Trophoblast cell (in vitro differentiated cells and primary cell): ENCODE results near the gene KIR3DL2.
"Not testable (repeated sequence)": the region's sequence is repeated elsewhere in the genome, so short reads cannot be mapped to it uniquely, and the experiment has no call there.

Experiments
- DNase-seq, 2 donors: peaks; one replicate each; pipeline ENCODE4 v3.0.0-alpha.2; 2016
- H2AFZ ChIP-seq: 2 replicates; pipeline ENCODE4 v1.6.1; 2013; ENCODE audit warnings: low read length, moderate library complexity, mild to moderate bottlenecking; ENCODE audit not compliant: insufficient read depth, poor library complexity
- H2AK5ac ChIP-seq: 2 replicates; pipeline ENCODE4 v1.6.1; 2013; ENCODE audit warnings: mild to moderate bottlenecking, low read length
- H2BK120ac ChIP-seq: 2 replicates; pipeline ENCODE4 v1.6.1; 2013; ENCODE audit warnings: low read length, mild to moderate bottlenecking, moderate library complexity; ENCODE audit not compliant: insufficient read depth, poor library complexity
- H2BK12ac ChIP-seq: 2 replicates; pipeline ENCODE4 v1.6.1; 2013; ENCODE audit warnings: mild to moderate bottlenecking, low read length, moderate library complexity
- H2BK5ac ChIP-seq: 2 replicates; pipeline ENCODE4 v1.6.1; 2013; ENCODE audit warnings: low read length, low read depth, moderate library complexity, mild to moderate bottlenecking; ENCODE audit not compliant: poor library complexity
- H3K14ac ChIP-seq: 2 replicates; pipeline ENCODE4 v1.6.1; 2013; ENCODE audit warnings: mild to moderate bottlenecking, low read length
- H3K18ac ChIP-seq: 2 replicates; pipeline ENCODE4 v1.6.1; 2013; ENCODE audit warnings: mild to moderate bottlenecking, low read length
- H3K23ac ChIP-seq: 2 replicates; pipeline ENCODE4 v1.6.1; 2013; ENCODE audit warnings: low read length
- H3K27ac ChIP-seq: 2 replicates; pipeline ENCODE4 v1.5.1; 2013; ENCODE audit warnings: low read depth, mild to moderate bottlenecking, inconsistent platforms, low read length, moderate library complexity
- H3K27me3 ChIP-seq: 2 replicates; pipeline ENCODE4 v1.6.1; 2013; ENCODE audit warnings: inconsistent platforms, mild to moderate bottlenecking, low read length, moderate library complexity; ENCODE audit not compliant: insufficient read depth
- H3K36me3 ChIP-seq, 2 experiments: 1 replicate in 1 of 2; 2 replicates in 1 of 2; pipeline ENCODE4 v1.6.1; 2013; ENCODE audit warnings: low read length in 2 of 2, mild to moderate bottlenecking in 2 of 2, moderate library complexity in 1 of 2; ENCODE audit not compliant: insufficient read depth in 2 of 2, control insufficient read depth in 1 of 2
- H3K4ac ChIP-seq: 2 replicates; pipeline ENCODE4 v1.6.1; 2013; ENCODE audit warnings: low read depth, mild to moderate bottlenecking, low read length, moderate library complexity
- H3K4me1 ChIP-seq, 2 experiments: 1 replicate in 1 of 2; 2 replicates in 1 of 2; pipeline ENCODE4 v1.6.1; 2013; ENCODE audit warnings: low read length in 2 of 2, mild to moderate bottlenecking in 2 of 2, moderate library complexity in 1 of 2; ENCODE audit not compliant: insufficient read depth in 2 of 2, control insufficient read depth in 1 of 2
- H3K4me2 ChIP-seq: 2 replicates; pipeline ENCODE4 v1.6.1; 2013; ENCODE audit warnings: inconsistent platforms, mild to moderate bottlenecking, low read length, moderate library complexity
- H3K4me3 ChIP-seq: 2 replicates; pipeline ENCODE4 v1.5.1; 2013; ENCODE audit warnings: mild to moderate bottlenecking, low read depth, low read length, inconsistent platforms
- H3K79me1 ChIP-seq: one replicate; pipeline ENCODE4 v1.6.1; 2013; ENCODE audit warnings: low read length
- H3K79me2 ChIP-seq: 2 replicates; pipeline ENCODE4 v1.6.1; 2013; ENCODE audit warnings: low read length, mild to moderate bottlenecking; ENCODE audit not compliant: control insufficient read depth, insufficient read depth, poor library complexity
- H3K9ac ChIP-seq: 2 replicates; pipeline ENCODE4 v1.6.1; 2013; ENCODE audit warnings: mild to moderate bottlenecking, low read length
- H3K9me3 ChIP-seq: 2 replicates; pipeline ENCODE4 v1.6.1; 2013; ENCODE audit warnings: low read depth, mild to moderate bottlenecking, control low read depth, inconsistent platforms, low read length; ENCODE audit not compliant: insufficient read depth
- H4K12ac ChIP-seq: 2 replicates; pipeline ENCODE4 v1.6.1; 2013; ENCODE audit warnings: low read depth, mild to moderate bottlenecking, low read length, moderate library complexity
- H4K8ac ChIP-seq: 2 replicates; pipeline ENCODE4 v1.6.1; 2013; ENCODE audit warnings: low read depth, mild to moderate bottlenecking, low read length, moderate library complexity
- H4K91ac ChIP-seq: one replicate; pipeline ENCODE4 v1.6.1; 2013; ENCODE audit warnings: low read depth, mild to moderate bottlenecking, low read length, moderate library complexity
- WGBS: extraction: QIAGEN DNeasy Blood & Tissue Kit; methylation state at CpG from one replicate; pipeline ENCODE4 v1.1.7; 2013; ENCODE audit warnings: missing lambda C conversion rate; ENCODE audit not compliant: insufficient read length, insufficient coverage; ENCODE audit errors: extremely low coverage; 5-methylcytosine and 5-hydroxymethylcytosine counted together

The KIR3DL2 gene

GRCh38 chr19:54894106-54894505 is 43.9 kb downstream of the KIR3DL2 start:
- not testable (repeated sequence) for H4K12ac ChIP-seq, DNase-seq, H3K14ac ChIP-seq, H3K27ac ChIP-seq, H4K8ac ChIP-seq, H3K27me3 ChIP-seq, H3K4ac ChIP-seq, H3K36me3 ChIP-seq, H2AFZ ChIP-seq, H3K18ac ChIP-seq, H3K4me2 ChIP-seq, H3K23ac ChIP-seq, H3K9me3 ChIP-seq, H3K79me1 ChIP-seq, H2BK12ac ChIP-seq, H3K4me1 ChIP-seq, H3K4me3 ChIP-seq, H3K9ac ChIP-seq, H3K79me2 ChIP-seq
- Histone ChIP-seq H2BK5ac (peak overlapping the region; percentile 5), H4K91ac (peak overlapping the region; percentile 25), H2AK5ac (peak overlapping the region; percentile 23), H2BK120ac (peak overlapping the region; percentile 41)
- no CpG with 5 or more reads among the region's 16 CpGs for WGBS

GRCh38 chr19:54896036-54896435 is 45.8 kb downstream of the KIR3DL2 start:
- no peak overlapping the region for H4K91ac ChIP-seq
- H3K79me1 ChIP-seq = peaks cover 6% of the 10 kb centered on the region
- H3K4me1 ChIP-seq = peaks cover 0 to 6% of the 10 kb centered on the region in 2 experiments
- H4K12ac ChIP-seq = no peak overlapping the region
- H3K14ac ChIP-seq = no peak overlapping the region
- H4K8ac ChIP-seq = peak overlapping the region; percentile 38
- H3K27ac ChIP-seq = no peak overlapping the region
- H3K27me3 ChIP-seq = no peaks in the 10 kb centered on the region
- H2BK120ac ChIP-seq = no peak overlapping the region
- H2BK12ac ChIP-seq = no peak overlapping the region
- DNase-seq = no peak
- no peaks in the 10 kb centered on the region for H3K79me2 ChIP-seq
- no peak overlapping the region for H3K18ac ChIP-seq
- H3K9ac ChIP-seq = no peak overlapping the region
- H3K4me2 ChIP-seq = no peak overlapping the region
- no peaks in the 10 kb centered on the region for H3K9me3 ChIP-seq
- H2AK5ac ChIP-seq = no peak overlapping the region
- H3K36me3 ChIP-seq = no peaks in the 10 kb centered on the region
- WGBS = no CpG with 5 or more reads among the region's 2 CpGs
- H3K4me3 ChIP-seq = no peak overlapping the region
- no peak overlapping the region for H3K4ac ChIP-seq
- no peak overlapping the region for H3K23ac ChIP-seq
- no peak overlapping the region for H2AFZ ChIP-seq
- H2BK5ac ChIP-seq = no peak overlapping the region

GRCh38 chr19:54898685-54899084 is 48.4 kb downstream of the KIR3DL2 start:
- H3K23ac ChIP-seq, H3K27me3 ChIP-seq, H3K36me3 ChIP-seq, H2BK12ac ChIP-seq, H2AK5ac ChIP-seq, H3K4me2 ChIP-seq, H3K79me1 ChIP-seq, DNase-seq, H3K27ac ChIP-seq, H4K91ac ChIP-seq, H2BK120ac ChIP-seq, H4K12ac ChIP-seq, H2AFZ ChIP-seq, H3K79me2 ChIP-seq, H3K14ac ChIP-seq, H3K18ac ChIP-seq, H3K4me3 ChIP-seq, H3K9me3 ChIP-seq, H3K9ac ChIP-seq, H2BK5ac ChIP-seq, H3K4me1 ChIP-seq, H4K8ac ChIP-seq, H3K4ac ChIP-seq: not testable (repeated sequence)
- WGBS = no CpG with 5 or more reads among the region's 7 CpGs

- no CpG with 5 or more reads among the region's 9 CpGs for WGBS
These were observed 49.4 kb downstream of the KIR3DL2 start for GRCh38 chr19:54899646-54900045.

More at GRCh38 chr19:54899646-54900045, 49.4 kb downstream of the KIR3DL2 start:
- not testable (repeated sequence) for H3K4me1 ChIP-seq, H3K4me3 ChIP-seq, H3K27ac ChIP-seq, H3K9me3 ChIP-seq, H4K91ac ChIP-seq, H2BK120ac ChIP-seq, H2AFZ ChIP-seq, H3K4ac ChIP-seq, H3K23ac ChIP-seq, H3K79me2 ChIP-seq, H3K4me2 ChIP-seq, H2AK5ac ChIP-seq, H4K8ac ChIP-seq, H3K14ac ChIP-seq, DNase-seq, H3K79me1 ChIP-seq, H3K27me3 ChIP-seq, H4K12ac ChIP-seq, H3K18ac ChIP-seq, H2BK12ac ChIP-seq, H3K36me3 ChIP-seq, H2BK5ac ChIP-seq, H3K9ac ChIP-seq
